H1 (cell line): ENCODE results near the gene SLC16A8. TPM values are rescaled to one million over a fixed set of nuclear protein-coding genes. Genes with fewer than 3 reads are reported as not detected.

Experiments used
- CBX8 ChIP-seq: fragments of 300-800, 300-1000 bp; sonication (generic); IDR thresholded peaks from 2 replicates; pipeline ENCODE4 v1.7.1; 2016; ENCODE audit warnings: low read depth, low read length, borderline replicate concordance
- KDM1A ChIP-seq: fragments of 200-600, 300-600 bp; sonication (generic); IDR thresholded peaks from 2 replicates; pipeline ENCODE4 v1.7.1; 2016; ENCODE audit warnings: mild to moderate bottlenecking, low read length, borderline replicate concordance
- MAFK ChIP-seq: IDR thresholded peaks from 2 replicates; pipeline ENCODE4 v1.6.1; 2012; ENCODE audit warnings: low read depth, mild to moderate bottlenecking, improper control_type of control experiment, low read length
- SP1 ChIP-seq: IDR thresholded peaks from 2 replicates; pipeline ENCODE4 v1.6.1; 2011; ENCODE audit warnings: low read depth, low read length
- ZNF274 ChIP-seq: IDR thresholded peaks from 2 replicates; pipeline ENCODE4 v1.7.0; 2012; ENCODE audit warnings: low read length, borderline replicate concordance; ENCODE audit errors: extremely low read depth
- polyA plus RNA-seq, 7 experiments: library from polyadenylated mRNA; depleted of rRNA in 3 of 7; stranded (reverse) in 5 of 7; unstranded in 2 of 7; fragments of >200 nt in 5 of 7; fragments of 200-250 nt in 2 of 7; gene quantifications; 1 replicate in 5 of 7; 2 replicates in 1 of 7; 4 replicates in 1 of 7; pipeline versions ENCODE4 v1.2.1 to v1.2.3, GENCODE V29; 2011 to 2013; ENCODE audit warnings: missing spikeins in 2 of 7, mixed read lengths in 2 of 7
- total RNA-seq: library from RNA; stranded (reverse); fragmentation: NEBNext Ultra II Directional; extraction: Animal tissue kit (Norgen Biotek cat#: 25700); gene quantifications from 2 replicates; pipeline ENCODE4 v1.2.1, GENCODE V29; 2021

Gene SLC16A8
- total and polyA plus RNA-seq, 2 of the 8 experiments (the other 6 are each of a cell fraction or from before 2014, with no cell fraction given): 0.70 TPM; not detected in 1

DNA sequence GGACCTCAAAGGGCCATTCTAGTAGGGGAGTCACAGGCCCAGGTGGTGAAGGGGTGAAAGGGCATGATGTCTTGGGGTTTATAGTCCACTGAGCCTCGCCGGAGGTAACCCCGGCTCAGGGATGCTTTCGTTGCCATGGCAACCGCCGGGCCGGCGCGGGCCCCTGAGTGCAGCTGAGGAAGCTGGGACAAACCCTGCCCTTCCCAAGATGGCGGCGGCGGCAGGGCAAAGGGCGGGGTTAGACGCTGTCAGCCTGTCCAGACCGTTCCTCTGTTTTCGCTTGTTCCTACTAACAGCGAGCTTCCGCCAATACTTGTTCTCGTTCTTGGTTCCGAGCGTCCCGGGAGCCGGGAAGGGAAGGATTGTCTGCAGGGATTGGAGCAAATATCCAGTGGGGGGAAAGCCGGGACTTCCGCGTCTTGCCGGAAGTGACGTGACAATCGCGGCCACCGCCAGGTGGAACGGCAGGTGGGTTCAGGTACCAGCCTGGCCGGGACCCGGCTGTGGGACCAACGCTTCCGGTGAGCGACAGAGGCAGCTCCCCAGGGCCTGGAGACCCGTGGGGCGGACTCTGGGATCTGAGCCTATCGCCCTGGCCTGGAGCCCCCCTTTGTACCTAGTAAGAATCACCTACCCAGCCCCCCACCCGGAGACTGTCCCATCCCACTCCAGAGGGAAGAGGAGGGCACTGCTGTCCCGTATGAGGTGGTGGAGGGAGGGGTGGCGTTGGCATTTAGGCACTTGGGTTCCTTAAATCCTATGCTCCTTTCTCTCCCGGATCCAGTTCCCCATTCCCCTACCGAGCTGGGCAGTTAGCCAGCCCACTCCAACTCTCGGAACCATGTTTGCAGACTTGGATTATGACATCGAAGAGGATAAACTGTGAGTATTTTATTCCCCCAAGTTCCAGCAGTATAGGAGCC, 26.8 kb downstream of the SLC16A8 start, which contains the start of gene PICK1 (continued):
- TF ChIP-seq CBX8 (no peak), KDM1A (0 out of 2 replicates have a peak, but pooled peaks have one; percentile 44), MAFK (no peak), ZNF274 (no peak), SP1 (peak; percentile 56; the same call in 1 of the 2 replicates)
